ENCODE results near the gene ZNF100.

DNA sequence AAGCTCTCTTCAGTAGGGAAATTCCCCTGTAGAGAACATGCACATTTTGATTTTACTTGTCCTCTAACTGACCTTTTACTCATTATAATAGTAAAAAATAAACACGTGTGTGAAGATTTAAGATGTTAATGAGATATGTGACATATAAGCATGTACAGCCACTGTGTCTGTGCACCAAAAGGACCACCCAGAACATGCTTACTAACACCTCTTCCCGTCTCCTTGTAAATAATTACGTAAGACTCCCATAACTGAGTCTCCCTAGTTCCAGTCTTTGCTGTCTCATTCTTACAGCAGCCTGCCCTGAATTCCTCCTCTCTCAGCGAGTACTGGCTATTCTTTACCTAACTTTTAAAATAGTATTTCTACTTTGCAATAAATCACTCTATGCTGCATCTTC is 53.6 kb downstream of the ZNF100 start:
- TF ChIP-seq, protein P1, sequence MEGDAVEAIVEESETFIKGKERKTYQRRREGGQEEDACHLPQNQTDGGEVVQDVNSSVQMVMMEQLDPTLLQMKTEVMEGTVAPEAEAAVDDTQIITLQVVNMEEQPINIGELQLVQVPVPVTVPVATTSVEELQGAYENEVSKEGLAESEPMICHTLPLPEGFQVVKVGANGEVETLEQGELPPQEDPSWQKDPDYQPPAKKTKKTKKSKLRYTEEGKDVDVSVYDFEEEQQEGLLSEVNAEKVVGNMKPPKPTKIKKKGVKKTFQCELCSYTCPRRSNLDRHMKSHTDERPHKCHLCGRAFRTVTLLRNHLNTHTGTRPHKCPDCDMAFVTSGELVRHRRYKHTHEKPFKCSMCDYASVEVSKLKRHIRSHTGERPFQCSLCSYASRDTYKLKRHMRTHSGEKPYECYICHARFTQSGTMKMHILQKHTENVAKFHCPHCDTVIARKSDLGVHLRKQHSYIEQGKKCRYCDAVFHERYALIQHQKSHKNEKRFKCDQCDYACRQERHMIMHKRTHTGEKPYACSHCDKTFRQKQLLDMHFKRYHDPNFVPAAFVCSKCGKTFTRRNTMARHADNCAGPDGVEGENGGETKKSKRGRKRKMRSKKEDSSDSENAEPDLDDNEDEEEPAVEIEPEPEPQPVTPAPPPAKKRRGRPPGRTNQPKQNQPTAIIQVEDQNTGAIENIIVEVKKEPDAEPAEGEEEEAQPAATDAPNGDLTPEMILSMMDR (conservative IDR thresholded peaks at IDR 0.05 in 1 of 2, IDR thresholded peaks at IDR 0.05 in 1 of 2; ENCODE audit: extremely low read depth in 1 of 2, insufficient read depth in 1 of 2, low read depth in 1 of 2, low read length in 2 of 2): no peak
- TF ChIP-seq EZH2 (IDR thresholded peaks at IDR 0.05; ENCODE audit: borderline replicate concordance, low read length): no peak
